Stimulated activated CD8-positive, alpha-beta memory T cell treated with anti-CD3 and anti-CD28 coated beads, Interleukin-15, amount 100 ng/mL, for 24 hours (primary cell): ENCODE measurements around the gene ARHGEF11.

ENCODE experiments used
- DNase-seq: peaks from one replicate; pipeline ENCODE4 v3.0.0-alpha.2; 2020; ENCODE audit warnings: low read depth

ARHGEF11 gene

GRCh38 chr1:156947818-156948525 is 97.6 kb downstream of the ARHGEF11 start:
- no peak for DNase-seq

- DNase-seq, result no peak
These were observed 98.4 kb downstream of the ARHGEF11 start for GRCh38 chr1:156947127-156947526.

GRCh38 chr1:156945881-156946661 is 99.5 kb downstream of the ARHGEF11 start:
- no peak for DNase-seq

- no peak for DNase-seq
These were observed 100.7 kb downstream of the ARHGEF11 start for GRCh38 chr1:156944848-156945247.

GRCh38 chr1:156944268-156944667 is 101.3 kb downstream of the ARHGEF11 start:
- DNase-seq, result no peak

- no peak for DNase-seq
These were observed 101.8 kb downstream of the ARHGEF11 start for GRCh38 chr1:156943756-156944155.

- DNase-seq, result no peak
These were observed 103.0 kb downstream of the ARHGEF11 start for GRCh38 chr1:156942576-156942975.

GRCh38 chr1:156942176-156942575 is 103.4 kb downstream of the ARHGEF11 start:
- no peak for DNase-seq

GRCh38 chr1:156941675-156942074 is 103.9 kb downstream of the ARHGEF11 start:
- DNase-seq, result no peak

- DNase-seq, result no peak
These were observed 105.7 kb downstream of the ARHGEF11 start for GRCh38 chr1:156939786-156940334.

- no peak for DNase-seq
These were observed 106.7 kb downstream of the ARHGEF11 start for GRCh38 chr1:156938813-156939212.

- no peak for DNase-seq
These were observed 107.7 kb downstream of the ARHGEF11 start for GRCh38 chr1:156937883-156938282.

GRCh38 chr1:156936721-156937220 is 108.8 kb downstream of the ARHGEF11 start:
- no peak for DNase-seq

GRCh38 chr1:156936191-156936590 is 109.4 kb downstream of the ARHGEF11 start:
- no peak for DNase-seq

- DNase-seq, result no peak
These were observed 109.9 kb downstream of the ARHGEF11 start for GRCh38 chr1:156935505-156936128.

GRCh38 chr1:156933136-156933535 is 112.4 kb downstream of the ARHGEF11 start:
- no peak for DNase-seq

- no peak for DNase-seq
These were observed 113.4 kb downstream of the ARHGEF11 start for GRCh38 chr1:156931974-156932710.

GRCh38 chr1:156931211-156931952 is 114.2 kb downstream of the ARHGEF11 start:
- no peak for DNase-seq

GRCh38 chr1:156930483-156930882 is 115.1 kb downstream of the ARHGEF11 start:
- DNase-seq, result no peak

GRCh38 chr1:156929596-156930238 is 115.8 kb downstream of the ARHGEF11 start:
- no peak for DNase-seq
